ENCODE results near the gene GARIN5A. TPM values are rescaled to one million over a fixed set of nuclear protein-coding genes. Genes with fewer than 3 reads are reported as not detected.

GARIN5A gene
- total RNA-seq = 1.1 and 1.3 TPM in 2 replicates
- long read RNA-seq, partial matches to known transcripts = 0 of 1 reads
- long read RNA-seq, other reads (novel, unspliced or antisense) = 0 of 1 reads

- peaks cover 8% of the 10 kb centered on the region for H3K27me3 Mint-ChIP-seq (ENCODE audit: low read depth)
- H3K4me3 Mint-ChIP-seq = peak within 1 kb of the TSS; percentile 97
- H3K27ac Mint-ChIP-seq (ENCODE audit: unreplicated experiment) = peak within 1 kb of the TSS; percentile 98
- H3K36me3 Mint-ChIP-seq (ENCODE audit: low read depth) = peaks cover 25% of the 10 kb centered on the region
- peak; percentile 82 for DNase-seq (ENCODE audit: low read depth, low spot score)
- no peak for TF ChIP-seq CTCF (conservative IDR thresholded peaks at IDR 0.05)
- H3K4me1 Mint-ChIP-seq = peaks cover 14% of the 10 kb centered on the region
- peaks cover 3% of the 10 kb centered on the region for H3K9me3 Mint-ChIP-seq
Observed at GRCh38 chr19:50476224-50476906, at the start of gene GARIN5A, which contains the start of gene EMC10. GARIN5A (minus strand) TSS chr19:50476848; CDS start chr19:50476388, 460 bp downstream. EMC10 (plus strand) TSS chr19:50476507; CDS start chr19:50476545, 38 bp downstream.

GRCh38 chr19:50522881-50523280 lies 46.2 kb upstream of the GARIN5A start:
- H3K4me1 Mint-ChIP-seq = no peaks in the 10 kb centered on the region
- no peak overlapping the region for H3K4me3 Mint-ChIP-seq
- H3K9me3 Mint-ChIP-seq = no peaks in the 10 kb centered on the region
- H3K36me3 Mint-ChIP-seq (ENCODE audit: low read depth) = peaks cover 7% of the 10 kb centered on the region
- DNase-seq (ENCODE audit: low read depth, low spot score) = no peak
- no peak for TF ChIP-seq CTCF (conservative IDR thresholded peaks at IDR 0.05)
- H3K27ac Mint-ChIP-seq (ENCODE audit: unreplicated experiment) = no peak overlapping the region
- no peaks in the 10 kb centered on the region for H3K27me3 Mint-ChIP-seq (ENCODE audit: low read depth)

GRCh38 chr19:50520822-50521465 lies 44.3 kb upstream of the GARIN5A start:
- TF ChIP-seq CTCF (conservative IDR thresholded peaks at IDR 0.05) = no peak
- Mint-ChIP-seq H3K4me3 (no peak overlapping the region), H3K4me1 (no peaks in the 10 kb centered on the region), H3K27ac (ENCODE audit: unreplicated experiment) (no peak overlapping the region), H3K9me3 (no peaks in the 10 kb centered on the region), H3K36me3 (ENCODE audit: low read depth) (peaks cover 7% of the 10 kb centered on the region), H3K27me3 (ENCODE audit: low read depth) (no peaks in the 10 kb centered on the region)
- no peak for DNase-seq (ENCODE audit: low read depth, low spot score)

- H3K4me3 Mint-ChIP-seq = no peak overlapping the region
- H3K27ac Mint-ChIP-seq (ENCODE audit: unreplicated experiment) = no peak overlapping the region
- H3K36me3 Mint-ChIP-seq (ENCODE audit: low read depth) = peaks cover 7% of the 10 kb centered on the region
- H3K9me3 Mint-ChIP-seq = no peaks in the 10 kb centered on the region
- H3K4me1 Mint-ChIP-seq = peaks cover 4% of the 10 kb centered on the region
- no peak for TF ChIP-seq CTCF (conservative IDR thresholded peaks at IDR 0.05)
- no peaks in the 10 kb centered on the region for H3K27me3 Mint-ChIP-seq (ENCODE audit: low read depth)
- no peak for DNase-seq (ENCODE audit: low read depth, low spot score)
Observed at GRCh38 chr19:50519006-50519575, 42.4 kb upstream of the GARIN5A start.

- H3K4me1 Mint-ChIP-seq = peaks cover 8% of the 10 kb centered on the region
- H3K27ac Mint-ChIP-seq (ENCODE audit: unreplicated experiment) = no peak overlapping the region
- DNase-seq (ENCODE audit: low read depth, low spot score) = no peak
- H3K9me3 Mint-ChIP-seq = no peaks in the 10 kb centered on the region
- H3K4me3 Mint-ChIP-seq = no peak overlapping the region
- peak; percentile 37 for TF ChIP-seq CTCF (conservative IDR thresholded peaks at IDR 0.05)
- H3K27me3 Mint-ChIP-seq (ENCODE audit: low read depth) = no peaks in the 10 kb centered on the region
- H3K36me3 Mint-ChIP-seq (ENCODE audit: low read depth) = peaks cover 7% of the 10 kb centered on the region
Observed at GRCh38 chr19:50518091-50519005, 41.7 kb upstream of the GARIN5A start.
